ES-I3 (cell line): ENCODE measurements around the gene CCND1.
A peak's percentile ranks its signal among the peaks of the same experiment; 100 is the strongest.

ENCODE experiments used
- H3K36me3 ChIP-seq: 2 replicates; pipeline ENCODE4 v1.6.1; 2013; ENCODE audit warnings: mild to moderate bottlenecking, low read length, control low read depth, moderate library complexity; ENCODE audit not compliant: insufficient read depth
- H3K4me1 ChIP-seq: 2 replicates; pipeline ENCODE4 v1.6.1; 2013; ENCODE audit warnings: mild to moderate bottlenecking, control low read depth, low read length; ENCODE audit not compliant: insufficient read depth
- H3K9ac ChIP-seq: 2 replicates; pipeline ENCODE4 v1.6.1; 2013; ENCODE audit warnings: low read depth, mild to moderate bottlenecking, low read length, moderate library complexity
- H3K9me3 ChIP-seq: 2 replicates; pipeline ENCODE4 v1.6.1; 2013; ENCODE audit warnings: mild to moderate bottlenecking, low read length, moderate library complexity; ENCODE audit not compliant: control insufficient read depth, insufficient read depth

The CCND1 gene

DNA sequence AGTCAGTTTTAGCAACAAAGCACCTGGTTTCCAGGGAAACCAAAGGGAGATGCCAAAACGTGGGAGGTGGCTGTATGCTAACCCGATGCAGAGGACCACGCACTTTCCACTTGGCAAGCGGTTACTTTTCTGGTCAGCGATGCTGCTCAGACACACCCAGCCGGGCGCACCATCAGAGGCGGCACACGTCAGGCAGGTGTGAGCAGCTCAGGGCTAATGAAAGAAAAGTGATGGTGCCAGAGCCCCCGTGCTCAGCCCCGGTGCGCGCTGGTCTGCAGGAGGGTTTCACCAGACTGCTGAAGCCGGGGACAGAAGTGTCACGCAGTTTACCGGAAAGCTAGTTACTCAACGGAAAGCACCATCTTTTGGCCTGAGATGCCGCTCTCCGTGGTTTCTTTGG lies 28.5 kb downstream of the CCND1 start:
- peaks cover 7% of the 10 kb centered on the region for H3K36me3 ChIP-seq
- H3K4me1 ChIP-seq: peaks cover 2% of the 10 kb centered on the region; the same call in 1 of the 2 replicates
- no peaks in the 10 kb centered on the region for H3K9me3 ChIP-seq
- no peak overlapping the region for H3K9ac ChIP-seq

DNA sequence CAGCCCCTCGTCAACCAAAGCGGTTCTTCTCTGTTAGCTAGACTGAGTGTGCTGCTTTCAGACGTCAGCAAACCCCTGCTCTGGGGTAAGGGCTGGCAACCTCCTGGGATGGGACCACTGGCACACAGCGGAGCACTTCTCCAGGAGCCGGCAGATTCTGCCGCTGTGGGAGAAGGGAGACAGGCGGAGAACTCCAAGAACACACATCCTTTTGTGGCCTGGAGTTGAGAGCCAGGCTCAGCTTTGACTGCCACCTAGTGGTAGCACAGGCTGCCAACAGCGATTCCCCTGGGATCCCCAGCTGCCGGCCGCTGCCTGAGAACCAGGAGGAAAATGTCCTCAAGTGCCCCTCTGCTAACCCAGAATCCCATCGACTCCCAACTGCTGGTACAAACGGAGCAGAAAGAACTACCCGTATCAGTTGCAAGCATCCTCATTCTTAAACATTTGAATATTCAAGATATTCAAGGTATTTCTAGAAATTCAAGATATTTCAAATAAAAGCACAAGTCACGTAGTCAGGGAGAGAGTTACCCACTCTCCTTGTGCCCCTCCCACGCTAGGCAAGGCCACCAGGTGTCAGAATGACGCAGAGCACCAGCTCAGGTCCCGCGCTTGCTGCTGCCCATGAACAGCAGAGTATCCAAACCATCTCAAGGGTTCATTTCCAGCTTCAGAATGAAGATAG lies 29.3 kb downstream of the CCND1 start:
- Histone ChIP-seq H3K9me3 (no peaks in the 10 kb centered on the region), H3K4me1 (peaks cover 2% of the 10 kb centered on the region; the same call in 1 of the 2 replicates), H3K36me3 (peaks cover 5% of the 10 kb centered on the region; the same call in 1 of the 2 replicates), H3K9ac (no peak overlapping the region)

- H3K36me3 ChIP-seq: peaks cover 5% of the 10 kb centered on the region; the same call in 1 of the 2 replicates
- H3K9me3 ChIP-seq: no peaks in the 10 kb centered on the region
- peaks cover 2% of the 10 kb centered on the region; the same call in 1 of the 2 replicates for H3K4me1 ChIP-seq
- H3K9ac ChIP-seq: no peak overlapping the region
Measured at GRCh38 chr11:69671734-69672465, 30.9 kb downstream of the CCND1 start.

DNA sequence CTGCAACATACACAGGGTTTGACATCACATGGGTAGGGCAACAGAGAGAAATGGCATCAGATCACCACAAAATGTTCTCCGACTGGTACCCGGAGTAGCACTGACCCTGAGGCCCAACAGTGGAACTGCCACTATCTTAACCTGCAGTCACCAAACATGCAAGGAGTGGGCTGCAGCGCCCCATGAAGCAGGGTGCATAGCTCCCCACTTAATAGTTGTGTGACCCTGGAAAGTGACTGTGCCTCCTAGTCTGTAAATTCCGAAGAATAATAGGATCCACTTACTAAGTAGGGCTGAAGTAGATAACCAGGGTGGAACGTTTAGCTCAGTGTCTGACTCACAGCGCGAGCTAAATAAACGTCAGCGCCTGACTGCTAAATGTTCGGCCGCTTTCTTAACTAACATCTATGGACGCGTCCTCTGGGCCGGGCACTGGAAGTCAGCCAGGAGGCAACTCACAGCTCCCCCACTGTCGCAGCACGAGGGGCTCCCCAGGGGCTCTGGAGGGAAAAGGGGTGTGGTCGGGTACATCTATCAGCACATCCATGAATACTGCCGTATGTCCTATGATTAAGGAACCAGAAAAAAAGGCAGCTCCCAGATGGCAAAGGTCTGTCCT lies 33.4 kb downstream of the CCND1 start:
- Histone ChIP-seq H3K9me3 (no peaks in the 10 kb centered on the region), H3K36me3 (peaks cover 5% of the 10 kb centered on the region; the same call in 1 of the 2 replicates), H3K9ac (peak overlapping the region; percentile 78)

DNA sequence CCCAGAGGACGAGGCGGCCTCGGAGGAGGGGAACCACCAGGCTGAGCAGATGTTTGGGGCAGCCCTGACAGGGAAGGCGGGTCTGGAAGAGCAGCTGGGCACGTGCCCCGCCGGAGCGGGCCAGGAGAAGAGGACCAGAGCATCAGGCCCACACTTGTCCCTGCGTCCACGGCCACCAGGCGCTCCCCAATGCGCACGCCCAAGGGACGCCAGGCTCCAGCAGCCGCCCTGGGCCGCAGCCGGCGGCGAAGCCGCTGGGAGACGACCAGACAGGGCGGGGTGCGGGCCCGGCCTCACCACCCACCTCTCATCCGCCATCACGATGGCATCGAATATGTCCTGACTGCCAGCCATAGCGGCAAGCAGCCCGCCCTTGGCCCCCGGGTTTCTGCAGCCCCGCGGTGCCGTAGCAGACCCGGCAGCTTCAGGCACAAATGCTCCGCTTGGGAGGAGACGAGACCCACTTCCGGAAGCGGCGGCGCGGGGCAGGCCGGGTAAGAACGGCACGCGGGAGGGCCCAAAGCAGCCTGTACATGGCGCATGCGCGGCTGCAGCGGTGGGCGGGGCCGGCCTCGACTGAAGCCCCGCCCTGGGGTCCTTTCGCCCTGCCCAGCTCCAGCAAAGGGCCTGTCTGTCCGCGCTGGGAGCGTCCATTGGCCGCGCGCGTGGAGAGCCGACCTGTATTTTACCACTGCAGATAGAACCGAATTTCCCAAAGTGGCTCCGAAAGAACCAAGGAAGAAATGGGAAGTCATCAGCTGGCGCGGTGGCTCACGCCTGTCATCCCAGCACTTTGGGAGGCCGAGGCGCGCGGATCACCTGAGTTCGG lies 34.1 kb downstream of the CCND1 start, which contains the start of gene LTO1:
TSS of gene LTO1 (minus strand) at position 468 of the 829 bp plus-strand sequence. CDS start at position 354, 114 bp downstream.
- H3K9me3 ChIP-seq: no peaks in the 10 kb centered on the region

More for the DNA sequence above, 33.4 kb downstream of the CCND1 start:
- H3K4me1 ChIP-seq: peaks cover 2% of the 10 kb centered on the region; the same call in 1 of the 2 replicates

GRCh38 chr11:69677749-69678148 lies 36.8 kb downstream of the CCND1 start:
- Histone ChIP-seq H3K9me3 (no peaks in the 10 kb centered on the region), H3K36me3 (no peaks in the 10 kb centered on the region), H3K9ac (no peak overlapping the region), H3K4me1 (peaks cover 2% of the 10 kb centered on the region; the same call in 1 of the 2 replicates)

More for the DNA sequence above, 34.1 kb downstream of the CCND1 start, which contains the start of gene LTO1:
- Histone ChIP-seq H3K9ac (peak within 1 kb of the TSS; percentile 78), H3K4me1 (peaks cover 2% of the 10 kb centered on the region; the same call in 1 of the 2 replicates), H3K36me3 (peaks cover 5% of the 10 kb centered on the region; the same call in 1 of the 2 replicates)

DNA sequence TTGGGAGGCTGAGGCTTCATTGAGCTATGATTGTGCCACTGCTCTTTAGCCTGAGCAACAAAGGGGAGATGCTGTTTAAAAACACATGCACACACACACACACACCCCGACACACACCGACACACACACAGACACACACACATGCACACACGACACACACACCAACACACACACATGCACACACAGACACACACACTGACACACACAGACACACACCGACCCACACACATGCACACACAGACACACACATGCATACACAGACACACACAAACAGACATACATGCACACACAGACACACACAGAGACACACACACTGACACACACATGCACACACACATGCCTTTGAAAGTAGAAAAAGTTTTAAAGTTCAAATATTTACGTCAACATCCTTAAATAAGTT lies 39.7 kb downstream of the CCND1 start:
- Histone ChIP-seq H3K4me1 (no peaks in the 10 kb centered on the region), H3K9me3 (no peaks in the 10 kb centered on the region), H3K36me3 (no peaks in the 10 kb centered on the region), H3K9ac (no peak overlapping the region)

DNA sequence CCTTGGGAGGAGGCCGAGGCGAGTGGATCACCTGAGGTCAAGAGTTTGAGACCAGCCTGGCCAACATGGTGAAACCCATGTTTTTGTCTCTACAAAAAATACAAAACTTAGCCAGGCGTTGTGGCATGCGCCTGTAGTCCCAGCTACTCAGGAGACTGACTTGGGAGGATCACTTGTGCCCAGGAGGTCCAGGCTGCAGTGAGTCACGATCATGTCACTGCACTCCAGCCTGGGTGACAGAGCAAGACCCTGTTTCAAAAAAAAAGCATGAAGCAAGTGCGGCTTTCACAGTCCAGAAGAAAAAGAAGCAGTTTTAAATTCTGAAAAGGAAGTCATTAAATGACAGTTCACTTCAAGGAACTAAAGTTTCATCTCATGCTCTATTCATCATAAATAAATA lies 41.3 kb downstream of the CCND1 start:
- Histone ChIP-seq H3K9me3 (no peaks in the 10 kb centered on the region), H3K36me3 (no peaks in the 10 kb centered on the region), H3K9ac (no peak overlapping the region), H3K4me1 (no peaks in the 10 kb centered on the region)

DNA sequence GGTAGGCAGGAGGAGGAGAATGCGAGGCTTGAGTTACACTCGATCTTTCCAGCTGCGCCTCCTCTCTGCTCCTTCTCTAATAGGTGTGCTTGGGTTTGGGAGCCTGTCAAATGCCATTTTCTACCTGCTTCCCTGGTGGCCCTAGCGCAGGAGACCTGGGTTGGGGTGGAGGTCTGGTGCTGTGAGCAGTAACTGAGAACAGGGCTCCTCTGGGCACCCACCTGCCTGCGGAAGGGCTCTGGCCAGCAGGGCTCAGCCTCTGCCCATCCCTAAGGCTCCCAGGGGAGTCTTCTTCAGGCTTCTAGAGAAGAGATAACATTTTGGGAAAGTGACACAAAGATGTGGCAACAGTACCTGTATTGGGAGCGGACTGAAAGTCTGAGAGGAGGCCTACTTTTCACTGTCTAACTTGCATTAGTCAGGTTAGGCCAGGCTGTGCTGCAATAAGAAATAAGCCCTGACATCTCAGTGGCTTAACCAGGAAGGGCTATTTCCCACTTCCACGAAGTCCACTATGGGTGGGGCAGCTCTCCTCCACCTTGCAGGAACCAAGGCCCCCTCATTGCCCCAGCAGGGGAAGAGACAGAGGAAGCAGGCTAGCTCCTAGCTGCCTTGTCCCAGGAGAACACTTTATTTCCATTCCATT lies 41.8 kb downstream of the CCND1 start:
- Histone ChIP-seq H3K36me3 (no peaks in the 10 kb centered on the region), H3K9me3 (no peaks in the 10 kb centered on the region), H3K9ac (no peak overlapping the region), H3K4me1 (no peaks in the 10 kb centered on the region)

DNA sequence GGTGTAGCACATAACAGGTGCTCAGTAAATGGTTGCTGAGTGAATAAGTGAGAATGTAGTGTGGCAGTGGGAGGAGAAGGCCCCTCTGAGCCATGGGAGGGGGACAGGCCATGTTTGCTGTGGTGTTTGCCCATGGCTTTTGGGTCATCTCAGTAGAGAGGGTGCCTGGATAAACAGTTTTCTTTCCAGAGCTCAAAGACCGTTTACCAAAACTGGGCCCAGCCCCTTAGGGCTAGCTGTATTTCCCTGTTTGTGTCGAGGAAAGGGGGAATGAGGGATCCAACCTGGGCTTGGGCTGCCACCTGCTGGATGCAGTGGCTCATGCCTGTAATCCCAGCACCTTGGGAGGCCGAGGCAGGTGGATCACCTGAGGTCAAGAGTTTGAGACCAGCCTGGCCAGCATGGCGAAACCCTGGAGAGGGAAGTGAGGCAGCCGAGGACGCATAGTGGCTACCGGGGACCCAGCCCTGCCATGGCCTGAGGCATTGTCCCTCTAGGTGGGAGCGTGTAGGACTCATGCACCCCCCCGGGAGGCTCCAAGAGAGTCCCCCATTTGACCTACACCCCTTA lies 42.9 kb downstream of the CCND1 start:
- Histone ChIP-seq H3K4me1 (no peaks in the 10 kb centered on the region), H3K9me3 (no peaks in the 10 kb centered on the region), H3K9ac (no peak overlapping the region), H3K36me3 (no peaks in the 10 kb centered on the region)

DNA sequence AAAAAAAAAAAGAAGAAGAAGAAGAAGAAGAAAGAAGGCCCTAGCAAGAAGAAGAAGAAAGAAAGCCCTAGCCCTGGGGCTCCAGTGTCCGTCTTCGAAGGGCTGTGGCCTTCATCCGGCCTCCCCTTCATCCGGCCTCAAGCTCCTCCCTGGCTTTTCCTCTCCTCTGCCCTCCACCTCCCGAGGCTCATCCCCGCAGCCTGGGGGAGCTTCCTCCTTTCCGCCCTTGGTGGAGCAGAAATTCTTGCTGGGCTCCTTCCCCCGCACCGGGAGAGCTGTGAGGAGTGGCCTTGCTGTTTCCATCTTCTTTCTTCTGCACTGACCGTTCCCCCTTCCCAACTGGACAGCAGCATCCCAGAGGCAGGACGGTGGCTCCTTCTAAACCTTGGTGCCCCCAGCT lies 43.7 kb downstream of the CCND1 start:
- Histone ChIP-seq H3K9me3 (no peaks in the 10 kb centered on the region), H3K4me1 (no peaks in the 10 kb centered on the region), H3K9ac (no peak overlapping the region), H3K36me3 (no peaks in the 10 kb centered on the region)

DNA sequence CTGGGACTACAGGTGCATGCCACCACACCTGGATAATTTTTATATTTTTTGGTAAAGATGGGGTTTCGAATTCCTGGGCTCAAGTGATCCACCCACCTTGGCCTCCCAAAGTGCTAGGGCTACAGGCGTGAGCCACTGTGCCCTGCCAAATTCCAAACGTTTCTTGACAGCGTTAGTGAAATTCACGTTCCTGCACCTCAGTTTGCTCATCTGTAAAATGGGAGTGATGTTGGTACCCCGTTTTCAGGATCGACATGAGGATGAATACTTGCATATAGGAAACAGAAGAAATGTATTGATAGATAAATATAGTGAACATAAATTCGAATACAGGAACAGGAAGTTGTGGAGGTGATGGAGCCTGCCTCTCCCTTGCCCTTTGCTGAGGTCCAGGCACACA lies 44.4 kb downstream of the CCND1 start:
- Histone ChIP-seq H3K9me3 (no peaks in the 10 kb centered on the region), H3K4me1 (no peaks in the 10 kb centered on the region), H3K9ac (no peak overlapping the region), H3K36me3 (no peaks in the 10 kb centered on the region)

DNA sequence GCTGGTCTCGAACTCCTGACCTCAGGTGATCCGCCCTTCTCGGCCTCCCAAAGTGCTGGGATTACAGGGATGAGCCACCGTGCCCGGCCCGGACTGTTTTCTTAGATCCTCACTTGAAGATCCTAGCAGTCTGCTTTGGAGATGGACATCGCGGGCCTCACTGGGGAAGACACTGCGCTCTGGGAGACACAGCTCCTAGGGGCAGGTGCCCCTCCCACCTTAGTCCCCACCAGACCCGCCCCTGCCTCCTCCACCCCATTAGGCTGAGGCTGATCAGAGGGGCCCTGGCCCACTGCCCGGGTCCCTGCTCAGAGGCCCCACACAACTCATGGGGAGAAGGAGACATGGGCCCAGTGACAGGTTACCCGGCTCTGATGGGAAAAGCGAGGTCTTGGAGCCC lies 45.5 kb downstream of the CCND1 start:
- Histone ChIP-seq H3K9ac (no peak overlapping the region), H3K36me3 (no peaks in the 10 kb centered on the region; the same call in 1 of the 2 replicates), H3K4me1 (no peaks in the 10 kb centered on the region), H3K9me3 (no peaks in the 10 kb centered on the region)
